ENCODE results near the gene CAMK2N2. TPM values are rescaled to one million over a fixed set of nuclear protein-coding genes. Genes with fewer than 3 reads are reported as not detected.

Gene CAMK2N2
- total and polyA plus RNA-seq, 2 of the 4 experiments (the other 2 are of a cell fraction) = 0.34 TPM; not detected in 1

GRCh38 chr3:184228376-184229137, 32.8 kb downstream of the CAMK2N2 start:
- intact Hi-C loops (cut with micrococcal nuclease) = loop anchor here (5.0 kb wide), 1 partner anchor 59 kb away; no protein-coding TSS in a partner anchor

More at GRCh38 chr3:184228376-184229137, 32.8 kb downstream of the CAMK2N2 start:
- Histone ChIP-seq H2BK15ac (ENCODE audit: low read depth, low read length) (no peak overlapping the region), H2BK20ac (ENCODE audit: low read depth, low read length) (no peak overlapping the region), H2AFZ (replicated peaks; ENCODE audit: low read length, poor library complexity) (no peak overlapping the region), H3K18ac (ENCODE audit: low read depth, low read length) (no peak overlapping the region), H4K20me1 (ENCODE audit: insufficient read depth, low read length) (no peaks in the 10 kb centered on the region; the same call in 1 of the 2 replicates), H4K91ac (ENCODE audit: insufficient read depth, low read depth, low read length) (no peak overlapping the region), H3K4me3 (ENCODE audit: insufficient read depth, low read depth, low read length) (no peak overlapping the region), H2BK120ac (ENCODE audit: low read depth, low read length) (no peak overlapping the region), H3K36me3 (ENCODE audit: control insufficient read depth, insufficient read depth, low read length) (no peaks in the 10 kb centered on the region), H3K56ac (ENCODE audit: extremely low read depth, insufficient read depth, low read length) (no peak overlapping the region), H2AK9ac (replicated peaks; ENCODE audit: low read depth, low read length, poor library complexity) (no peak overlapping the region), H3K79me1 (ENCODE audit: low read depth in 1 of 2, low read length in 2 of 2) (no peaks in the 10 kb centered on the region), H2BK5ac (ENCODE audit: low read depth, low read length, poor library complexity, severe bottlenecking) (no peak overlapping the region), H3K27ac (ENCODE audit: insufficient read depth, low read length) (no peak overlapping the region), H3K9me3 (ENCODE audit: control insufficient read depth, insufficient read depth, low read length) (no peaks in the 10 kb centered on the region), H3K9ac (ENCODE audit: low read depth, low read length) (no peak overlapping the region), H3K14ac (replicated peaks; ENCODE audit: low read depth, low read length) (no peak overlapping the region), H3K9me1 (ENCODE audit: insufficient read depth, low read length) (0 out of 2 replicates have a peak, but pooled peaks cover 3% of the 10 kb centered on the region), H3K4me2 (ENCODE audit: low read depth, low read length) (no peak overlapping the region; the same call in 1 of the 2 replicates), H4K5ac (ENCODE audit: low read depth, low read length) (no peak overlapping the region), H3K23ac (ENCODE audit: low read depth, low read length) (no peak overlapping the region), H2AK5ac (ENCODE audit: low read depth, low read length) (no peak overlapping the region), H4K8ac (ENCODE audit: low read depth in 2 of 2, low read length in 2 of 2) (no peak overlapping the region), H3K4ac (ENCODE audit: low read depth, low read length) (no peak overlapping the region), H3K4me1 (ENCODE audit: control insufficient read depth, insufficient read depth, low read length) (no peaks in the 10 kb centered on the region; the same call in 1 of the 2 replicates), H3K27me3 (ENCODE audit: control insufficient read depth, insufficient read depth, low read length) (peaks cover 69% of the 10 kb centered on the region)
- dilution Hi-C loops (cut with HindIII; ENCODE audit: low sequenced_read_pairs, unreplicated experiment) (no loop called here), in situ Hi-C loops (cut with MboI; ENCODE audit: low sequenced_read_pairs) (no loop called here)
- ATAC-seq (ENCODE audit: low read depth) (no peak), DNase-seq (no peak)
- CTCF ChIA-PET = interaction anchor here (0.5 to 1.6 kb wide), 5 partner anchors 11 to 44 kb away, joined by 3 to 10 read pairs (median 4); no protein-coding TSS in a partner anchor
- no CpG with 5 or more reads among the region's 12 CpGs for WGBS, 2 experiments (ENCODE audit: extremely low coverage in 2 of 2, insufficient read length in 1 of 2)
- POLR2A ChIA-PET (ENCODE audit: unreplicated experiment) = no interaction called here
- TF ChIP-seq RCOR1 (IDR thresholded peaks at IDR 0.05; ENCODE audit: insufficient replicate concordance, low read length) (no peak), SMC3 (IDR thresholded peaks at IDR 0.05; ENCODE audit: low read depth, low read length) (no peak), FOS (IDR thresholded peaks at IDR 0.05; ENCODE audit: low read depth, low read length) (no peak), BHLHE40 (IDR thresholded peaks at IDR 0.05; ENCODE audit: low read depth, low read length) (no peak), CHD1 (IDR thresholded peaks at IDR 0.05; ENCODE audit: low read depth, low read length) (no peak), NFE2L2 (IDR thresholded peaks at IDR 0.05; ENCODE audit: low read depth, low read length) (no peak), RFX5 (IDR thresholded peaks at IDR 0.05; ENCODE audit: low read depth, low read length) (no peak), POLR2A (IDR thresholded peaks at IDR 0.05; ENCODE audit: low read depth, low read length) (no peak), MXI1 (IDR thresholded peaks at IDR 0.05; ENCODE audit: borderline replicate concordance, low read depth, low read length) (no peak), USF2 (IDR thresholded peaks at IDR 0.05; ENCODE audit: low read depth, low read length) (no peak), MAFK (IDR thresholded peaks at IDR 0.05; ENCODE audit: low read depth, low read length) (no peak)
- TF ChIP-seq, protein P1, sequence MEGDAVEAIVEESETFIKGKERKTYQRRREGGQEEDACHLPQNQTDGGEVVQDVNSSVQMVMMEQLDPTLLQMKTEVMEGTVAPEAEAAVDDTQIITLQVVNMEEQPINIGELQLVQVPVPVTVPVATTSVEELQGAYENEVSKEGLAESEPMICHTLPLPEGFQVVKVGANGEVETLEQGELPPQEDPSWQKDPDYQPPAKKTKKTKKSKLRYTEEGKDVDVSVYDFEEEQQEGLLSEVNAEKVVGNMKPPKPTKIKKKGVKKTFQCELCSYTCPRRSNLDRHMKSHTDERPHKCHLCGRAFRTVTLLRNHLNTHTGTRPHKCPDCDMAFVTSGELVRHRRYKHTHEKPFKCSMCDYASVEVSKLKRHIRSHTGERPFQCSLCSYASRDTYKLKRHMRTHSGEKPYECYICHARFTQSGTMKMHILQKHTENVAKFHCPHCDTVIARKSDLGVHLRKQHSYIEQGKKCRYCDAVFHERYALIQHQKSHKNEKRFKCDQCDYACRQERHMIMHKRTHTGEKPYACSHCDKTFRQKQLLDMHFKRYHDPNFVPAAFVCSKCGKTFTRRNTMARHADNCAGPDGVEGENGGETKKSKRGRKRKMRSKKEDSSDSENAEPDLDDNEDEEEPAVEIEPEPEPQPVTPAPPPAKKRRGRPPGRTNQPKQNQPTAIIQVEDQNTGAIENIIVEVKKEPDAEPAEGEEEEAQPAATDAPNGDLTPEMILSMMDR (conservative IDR thresholded peaks at IDR 0.05; ENCODE audit: low read depth, low read length) = no peak
- TF ChIP-seq, protein P2, sequence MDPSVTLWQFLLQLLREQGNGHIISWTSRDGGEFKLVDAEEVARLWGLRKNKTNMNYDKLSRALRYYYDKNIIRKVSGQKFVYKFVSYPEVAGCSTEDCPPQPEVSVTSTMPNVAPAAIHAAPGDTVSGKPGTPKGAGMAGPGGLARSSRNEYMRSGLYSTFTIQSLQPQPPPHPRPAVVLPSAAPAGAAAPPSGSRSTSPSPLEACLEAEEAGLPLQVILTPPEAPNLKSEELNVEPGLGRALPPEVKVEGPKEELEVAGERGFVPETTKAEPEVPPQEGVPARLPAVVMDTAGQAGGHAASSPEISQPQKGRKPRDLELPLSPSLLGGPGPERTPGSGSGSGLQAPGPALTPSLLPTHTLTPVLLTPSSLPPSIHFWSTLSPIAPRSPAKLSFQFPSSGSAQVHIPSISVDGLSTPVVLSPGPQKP (IDR thresholded peaks at IDR 0.05; ENCODE audit: borderline replicate concordance, low read depth, low read length) = no peak
- no TSS peak for BruUV-seq (replicated peaks)

All from IMR-90 (cell line).